ENCODE measurements around the gene GPR146.

- TF ChIP-seq CTCF (IDR thresholded peaks at IDR 0.05; ENCODE audit: low read depth, low read length, poor library complexity, severe bottlenecking) (no peak), EZH2phosphoT487 (IDR thresholded peaks at IDR 0.05; ENCODE audit: borderline replicate concordance, low read length) (no peak)
Measured at GRCh38 chr7:1093502-1093843, 49.1 kb downstream of the GPR146 start.
